SK-N-SH (cell line): ENCODE data around the gene HAUS3. TPM values are rescaled to one million over a fixed set of nuclear protein-coding genes. Genes with fewer than 3 reads are reported as not detected.

Source experiments
- CTCF ChIA-PET: fragments of 300-600, 350-600 bp; formaldehyde crosslinking; extraction: SDS; loops from one replicate; lab custom pipeline; 2021; lab: Yijun Ruan, JAX
- POLR2A ChIA-PET: fragments of 350-600 bp; sonication (Branson Sonifier 250); formaldehyde crosslinking; extraction: SDS; loops from one replicate; lab custom pipeline; 2020; ENCODE audit warnings: antibody characterized with exemption, inconsistent platforms; lab: Yijun Ruan, JAX
- DNase-seq: peaks from one replicate; pipeline ENCODE4 v3.0.0; 2012
- H2AFZ ChIP-seq: fragments of 200-600 bp; sonication (generic); 2 replicates; pipeline ENCODE4 v1.8.1; 2016; ENCODE audit warnings: antibody characterized with exemption, mild to moderate bottlenecking, low read depth
- H3F3A ChIP-seq: fragments of 200-600 bp; sonication (generic); replicated peaks from 2 replicates; pipeline ENCODE3; 2016; ENCODE audit warnings: antibody characterized with exemption, mild to moderate bottlenecking; ENCODE audit not compliant: insufficient read depth
- H3K27ac ChIP-seq, 2 experiments: fragments of 200-500 bp in 1 of 2; fragments of 200-600 bp in 1 of 2; sonication (Bioruptor generic) in 1 of 2; sonication (generic), shearing (Covaris generic) in 1 of 2; 2 replicates each; pipeline versions ENCODE4 v1.5.1 to v1.6.1; 2014 to 2016; ENCODE audit warnings: low read depth in 2 of 2, inconsistent platforms in 1 of 2, low read length in 1 of 2, mild to moderate bottlenecking in 1 of 2, mixed read lengths in 1 of 2
- H3K27me3 ChIP-seq: fragments of 200-600 bp; sonication (generic), shearing (Covaris generic); 2 replicates; pipeline ENCODE4 v1.6.1; 2016; ENCODE audit warnings: mixed run types; ENCODE audit not compliant: insufficient read depth
- H3K36me3 ChIP-seq, 2 experiments: fragments of 200-500 bp in 1 of 2; fragments of 200-600 bp in 1 of 2; sonication (Bioruptor generic) in 1 of 2; sonication (generic) in 1 of 2; replicated peaks in 1 of 2; 2 replicates each; pipeline versions ENCODE3 to v1.5.1; 2014 to 2016; ENCODE audit warnings: low read length in 1 of 2, mild to moderate bottlenecking in 1 of 2; ENCODE audit not compliant: insufficient read depth in 2 of 2, control insufficient read depth in 1 of 2
- H3K4me1 ChIP-seq, 2 experiments: fragments of 200-500 bp in 1 of 2; fragments of 200-600 bp in 1 of 2; sonication (Bioruptor generic) in 1 of 2; sonication (generic), shearing (Covaris generic) in 1 of 2; 2 replicates each; pipeline versions ENCODE4 v1.5.1 to v1.6.1; 2014 to 2016; ENCODE audit warnings: low read depth in 1 of 2, low read length in 1 of 2, mixed run types in 1 of 2; ENCODE audit not compliant: insufficient read depth in 2 of 2, control insufficient read depth in 1 of 2
- H3K4me2 ChIP-seq: fragments of 200-600 bp; sonication (generic), shearing (Covaris generic); 2 replicates; pipeline ENCODE4 v1.6.1; 2017; ENCODE audit warnings: mixed run types
- H3K4me3 ChIP-seq, 2 experiments: fragments of 200-500 bp in 1 of 2; fragments of 200-600 bp in 1 of 2; sonication (Bioruptor generic) in 1 of 2; sonication (generic), shearing (Covaris generic) in 1 of 2; 2 replicates each; pipeline versions ENCODE4 v1.5.1 to v1.8.1; 2014 to 2016; ENCODE audit warnings: low read depth in 2 of 2, inconsistent platforms in 1 of 2, low read length in 1 of 2, mild to moderate bottlenecking in 1 of 2, mixed read lengths in 1 of 2, moderate library complexity in 1 of 2
- H3K79me2 ChIP-seq: fragments of 200-600 bp; sonication (generic); 2 replicates; pipeline ENCODE4 v1.8.1; 2017; ENCODE audit warnings: mild to moderate bottlenecking; ENCODE audit not compliant: insufficient read depth
- H3K9ac ChIP-seq: fragments of 200-600 bp; sonication (generic); 2 replicates; pipeline ENCODE4 v1.6.1; 2017; ENCODE audit warnings: mixed run types
- H3K9me2 ChIP-seq: fragments of 200-600 bp; sonication (generic); 2 replicates; pipeline ENCODE4 v1.6.1; 2017; ENCODE audit warnings: mixed run types
- H3K9me3 ChIP-seq: fragments of 200-600 bp; sonication (generic); 2 replicates; pipeline ENCODE4 v1.6.1; 2017; ENCODE audit warnings: mixed run types, mild to moderate bottlenecking, moderate library complexity
- H4K20me1 ChIP-seq: fragments of 200-600 bp; sonication (generic); 2 replicates; pipeline ENCODE4 v1.6.1; 2017; ENCODE audit warnings: mild to moderate bottlenecking, mixed run types; ENCODE audit not compliant: insufficient read depth
- CTCF ChIP-seq: fragments of 200-600 bp; sonication (generic); IDR thresholded peaks from 2 replicates; pipeline ENCODE4 v1.6.1; 2017; ENCODE audit warnings: antibody characterized with exemption, mild to moderate bottlenecking, moderate library complexity
- ELF1 ChIP-seq: IDR thresholded peaks from 2 replicates; pipeline ENCODE4 v1.4.0; 2012
- EZH2phosphoT487 ChIP-seq: fragments of 200-600 bp; sonication (generic); IDR thresholded peaks from 2 replicates; pipeline ENCODE4 v1.6.1; 2017; ENCODE audit warnings: low read depth, mixed run types, mild to moderate bottlenecking, antibody characterized with exemption, moderate library complexity, borderline replicate concordance
- FOSL2 ChIP-seq: IDR thresholded peaks from 2 replicates; pipeline ENCODE4 v1.4.0; 2012; ENCODE audit warnings: low read depth, mild to moderate bottlenecking, moderate library complexity, borderline replicate concordance
- FOXJ3 ChIP-seq: sonication (generic); formaldehyde crosslinking; IDR thresholded peaks from 2 replicates; pipeline ENCODE4 v1.5.1; 2020; ENCODE audit warnings: mild to moderate bottlenecking, missing genetic modification reagents
- MEF2A ChIP-seq: IDR thresholded peaks from 2 replicates; pipeline ENCODE4 v1.4.0; 2012; ENCODE audit warnings: low read depth, borderline replicate concordance
- MXI1 ChIP-seq: IDR thresholded peaks from 2 replicates; pipeline ENCODE4 v1.6.1; 2012; ENCODE audit warnings: mild to moderate bottlenecking, low read depth, low read length, improper control_type of control experiment
- NRF1 ChIP-seq: IDR thresholded peaks from 2 replicates; pipeline ENCODE4 v1.6.1; 2012; ENCODE audit warnings: low read depth, mild to moderate bottlenecking, low read length
- RAD21 ChIP-seq: IDR thresholded peaks from 2 replicates; pipeline ENCODE4 v1.6.1; 2012; ENCODE audit warnings: mild to moderate bottlenecking, low read length
- REST ChIP-seq: IDR thresholded peaks from 2 replicates; pipeline ENCODE4 v1.6.1; 2012; ENCODE audit warnings: mild to moderate bottlenecking, low read depth, low read length, moderate library complexity
- RFX5 ChIP-seq: IDR thresholded peaks from 2 replicates; pipeline ENCODE4 v1.6.1; 2012; ENCODE audit warnings: mild to moderate bottlenecking, improper control_type of control experiment, low read length
- USF1 ChIP-seq: IDR thresholded peaks from 2 replicates; pipeline ENCODE4 v1.4.0; 2012; ENCODE audit warnings: low read depth, borderline replicate concordance
- YY1 ChIP-seq: IDR thresholded peaks from 2 replicates; pipeline ENCODE4 v1.4.0; 2012; ENCODE audit warnings: low read depth, mild to moderate bottlenecking
- ZBTB33 ChIP-seq: IDR thresholded peaks from 2 replicates; pipeline ENCODE4 v1.4.0; 2012; ENCODE audit warnings: low read depth, borderline replicate concordance
- WGBS: methylation state at CpG from one replicate; pipeline ENCODE4 v1.1.6; 2017; ENCODE audit warnings: low lambda C conversion rate; 5-methylcytosine and 5-hydroxymethylcytosine counted together
- polyA plus RNA-seq, 3 experiments: library from polyadenylated mRNA; depleted of rRNA; stranded (reverse); fragments of >200 nt; gene quantifications; 2 replicates each; pipeline ENCODE4 v1.2.3, GENCODE V29; 2012

Gene HAUS3
- polyA plus RNA-seq, 1 of the 3 experiments (the other 2 are of a cell fraction) = 6.3 TPM

- Histone ChIP-seq H3K4me3 (no peak overlapping the region), H3K9ac (no peak overlapping the region), H3F3A (no peaks in the 10 kb centered on the region), H4K20me1 (no peaks in the 10 kb centered on the region), H3K27ac (peak overlapping the region in 1 of 2 experiments; percentile 11; a peak in 1 of 4 replicates), H3K79me2 (no peaks in the 10 kb centered on the region), H2AFZ (no peak overlapping the region), H3K27me3 (no peaks in the 10 kb centered on the region), H3K36me3 (no peaks in the 10 kb centered on the region), H3K4me2 (no peak overlapping the region), H3K9me2 (no peaks in the 10 kb centered on the region), H3K4me1 (peaks cover 0 to 50% of the 10 kb centered on the region in 2 experiments; a peak in 1 of 4 replicates), H3K9me3 (no peaks in the 10 kb centered on the region)
- TF ChIP-seq NRF1 = no peak
- TF ChIP-seq ZBTB33 = no peak
- TF ChIP-seq YY1 = no peak
- TF ChIP-seq USF1 = no peak
- no peak for TF ChIP-seq ELF1
- no peak for TF ChIP-seq RAD21
- no peak for TF ChIP-seq EZH2phosphoT487
- TF ChIP-seq FOXJ3 (CRISPR knock-in tag) = no peak
- TF ChIP-seq CTCF = no peak
- no peak for TF ChIP-seq REST
- TF ChIP-seq RFX5 = no peak
- no peak for TF ChIP-seq MEF2A
- no peak for TF ChIP-seq MXI1
- no peak for TF ChIP-seq FOSL2
- POLR2A ChIA-PET = no interaction called here
- DNase-seq = no peak
- CTCF ChIA-PET = interaction anchor here (1.0 kb wide), 1 partner anchor 26 kb away, joined by 3 read pairs; no protein-coding TSS in a partner anchor
- 79% methylated on average over 2 of the region's 5 CpGs for WGBS
These were observed 24.9 kb upstream of the HAUS3 start for GRCh38 chr4:2266821-2267220.
